Gastrocnemius medialis (tissue), 4 donors: Measurements from ENCODE around the gene TBC1D30. TPM values are rescaled to one million over a fixed set of nuclear protein-coding genes. Genes with fewer than 3 reads are reported as not detected.

Experiments
- ATAC-seq, 2 donors: fragments of 150-250 bp; one replicate each; pipeline ENCODE4 v1.9.1; 2016
- DNase-seq, 2 donors: peaks; one replicate each; pipeline ENCODE4 v3.0.0-alpha.2; 2019
- H3K27ac ChIP-seq, 4 donors: fragments of 200-600 bp; sonication (generic); 1 replicate in 1 of 4; 2 replicates in 3 of 4; pipeline ENCODE4 v1.5.1; 2016 to 2018; ENCODE audit warnings: mild to moderate bottlenecking in 2 of 4, moderate library complexity in 1 of 4
- H3K27me3 ChIP-seq, 3 donors: fragments of 200-600 bp; sonication (generic) in 2 of 3; 1 replicate in 1 of 3; 2 replicates in 2 of 3; pipeline versions ENCODE4 v1.5.1 to v1.6.0; 2016 to 2019; ENCODE audit warnings: mild to moderate bottlenecking in 1 of 3, moderate library complexity in 1 of 3
- H3K36me3 ChIP-seq, 2 donors: fragments of 200-600 bp; sonication (generic) in 1 of 2; one replicate each; pipeline ENCODE4 v1.5.1; 2017 to 2018
- H3K4me1 ChIP-seq, 2 donors: fragments of 200-600 bp; sonication (generic) in 1 of 2; one replicate each; pipeline ENCODE4 v1.5.1; 2016 to 2017; ENCODE audit warnings: mild to moderate bottlenecking in 2 of 2
- H3K4me3 ChIP-seq, 4 donors: fragments of 200-600 bp; sonication (generic) in 3 of 4; 1 replicate in 1 of 4; 2 replicates in 3 of 4; pipeline ENCODE4 v1.5.1; 2016 to 2019; ENCODE audit warnings: mild to moderate bottlenecking in 2 of 4
- H3K9me3 ChIP-seq, 3 donors: fragments of 200-600 bp; sonication (generic) in 2 of 3; 1 replicate in 1 of 3; 2 replicates in 2 of 3; pipeline ENCODE4 v1.5.1; 2016 to 2019
- CTCF ChIP-seq, 5 experiments: fragments of 450-650 bp in 3 of 5; fragments of 200-600 bp in 2 of 5; sonication (generic) in 2 of 5; IDR thresholded peaks in 4 of 5; conservative IDR thresholded peaks in 1 of 5; 1 replicate in 4 of 5; 2 replicates in 1 of 5; pipeline ENCODE4 v1.5.1; 2016 to 2019; ENCODE audit warnings: antibody characterized with exemption in 5 of 5, mild to moderate bottlenecking in 3 of 5, moderate library complexity in 3 of 5
- POLR2A ChIP-seq, 2 donors: fragments of 450-650 bp; IDR thresholded peaks; one replicate each; pipeline ENCODE4 v1.6.1; 2017; ENCODE audit warnings: antibody characterized with exemption in 2 of 2, mild to moderate bottlenecking in 2 of 2, moderate library complexity in 2 of 2
- in situ Hi-C, 4 donors: fragments of 200-750 bp; cut with MboI; loops; one replicate each; pipeline versions ENCODE4 v1.15.0 to v1.8.0; 2017; ENCODE audit warnings: low sequenced_read_pairs in 4 of 4
- intact Hi-C: fragments of 100-400 bp; cut with DNase I; formaldehyde crosslinking; loops from one replicate; pipeline ENCODE4 v1.15.1; 2023; ENCODE audit warnings: low total_unique reads
- total RNA-seq, 4 donors: library from RNA; depleted of rRNA; stranded (reverse); fragments of >200 nt; gene quantifications; one replicate each; pipeline versions ENCODE4 v1.1.0 to v1.2.3, GENCODE V29; 2016

The TBC1D30 gene
- total RNA-seq, 4 donors from 2014 or later, result 0.07 to 3.8 (median 0.87) TPM

- peaks cover 51 to 58% (median 52%) of the 10 kb centered on the region in 3 donors for H3K27me3 ChIP-seq
- H3K36me3 ChIP-seq, result no peaks in the 10 kb centered on the region
- ATAC-seq (no peak), DNase-seq (no peak)
- H3K4me1 ChIP-seq, result peaks cover 3 to 11% of the 10 kb centered on the region in 2 donors
- intact Hi-C loops (no loop called here), in situ Hi-C loops (no loop called here)
- peak overlapping the region; percentile 50 to 64 (median 53) for H3K4me3 ChIP-seq
- H3K27ac ChIP-seq, result peak overlapping the region in 1 of 4 donors; percentile 3
- TF ChIP-seq POLR2A (IDR thresholded peaks at IDR 0.05) (no peak), CTCF (IDR thresholded peaks at IDR 0.05 in 4 of 5, conservative IDR thresholded peaks at IDR 0.05 in 1 of 5) (no peak)
- H3K9me3 ChIP-seq, result no peaks in the 10 kb centered on the region
Observed at GRCh38 chr12:64780531-64781279, 43.7 kb upstream of the TBC1D30 start.

GRCh38 chr12:64781280-64782190 is 42.9 kb upstream of the TBC1D30 start:
- intact Hi-C loops, result no loop called here
- H3K36me3 ChIP-seq, result no peaks in the 10 kb centered on the region
- no peak overlapping the region for H3K27ac ChIP-seq
- in situ Hi-C loops, result no loop called here
- peaks cover 53 to 59% (median 54%) of the 10 kb centered on the region in 3 donors for H3K27me3 ChIP-seq
- no peak for TF ChIP-seq CTCF (IDR thresholded peaks at IDR 0.05 in 4 of 5, conservative IDR thresholded peaks at IDR 0.05 in 1 of 5)
- no peak for TF ChIP-seq POLR2A (IDR thresholded peaks at IDR 0.05)
- peak overlapping the region; percentile 50 to 64 (median 53) for H3K4me3 ChIP-seq
- H3K9me3 ChIP-seq, result no peaks in the 10 kb centered on the region
- no peak for DNase-seq
- no peak for ATAC-seq
- H3K4me1 ChIP-seq, result peaks cover 3 to 11% of the 10 kb centered on the region in 2 donors

- Histone ChIP-seq H3K27ac (peak overlapping the region in 1 of 4 donors; percentile 33), H3K9me3 (no peaks in the 10 kb centered on the region), H3K4me1 (peaks cover 3 to 11% of the 10 kb centered on the region in 2 donors), H3K27me3 (peaks cover 53 to 59% (median 54%) of the 10 kb centered on the region in 3 donors), H3K4me3 (peak overlapping the region; percentile 17 to 64 (median 53)), H3K36me3 (no peaks in the 10 kb centered on the region)
- in situ Hi-C loops, result no loop called here
- ATAC-seq, result peak in 1 of 2 donors; percentile 12
- no peak for DNase-seq
- TF ChIP-seq CTCF (IDR thresholded peaks at IDR 0.05 in 4 of 5, conservative IDR thresholded peaks at IDR 0.05 in 1 of 5) (no peak), POLR2A (IDR thresholded peaks at IDR 0.05) (no peak)
- intact Hi-C loops, result no loop called here
Observed at GRCh38 chr12:64782191-64782876, 42.1 kb upstream of the TBC1D30 start.

- DNase-seq (no peak), ATAC-seq (no peak)
- in situ Hi-C loops (no loop called here), intact Hi-C loops (no loop called here)
- Histone ChIP-seq H3K36me3 (no peaks in the 10 kb centered on the region), H3K4me3 (no peak overlapping the region), H3K9me3 (no peaks in the 10 kb centered on the region), H3K4me1 (peaks cover 3 to 11% of the 10 kb centered on the region in 2 donors), H3K27me3 (peaks cover 47 to 52% (median 48%) of the 10 kb centered on the region in 3 donors), H3K27ac (no peak overlapping the region)
- no peak for TF ChIP-seq CTCF (IDR thresholded peaks at IDR 0.05 in 4 of 5, conservative IDR thresholded peaks at IDR 0.05 in 1 of 5)
- TF ChIP-seq POLR2A (IDR thresholded peaks at IDR 0.05), result no peak
Observed at GRCh38 chr12:64785838-64786237, 38.6 kb upstream of the TBC1D30 start.
